Measurements from ENCODE around the gene GJD2.

DNA sequence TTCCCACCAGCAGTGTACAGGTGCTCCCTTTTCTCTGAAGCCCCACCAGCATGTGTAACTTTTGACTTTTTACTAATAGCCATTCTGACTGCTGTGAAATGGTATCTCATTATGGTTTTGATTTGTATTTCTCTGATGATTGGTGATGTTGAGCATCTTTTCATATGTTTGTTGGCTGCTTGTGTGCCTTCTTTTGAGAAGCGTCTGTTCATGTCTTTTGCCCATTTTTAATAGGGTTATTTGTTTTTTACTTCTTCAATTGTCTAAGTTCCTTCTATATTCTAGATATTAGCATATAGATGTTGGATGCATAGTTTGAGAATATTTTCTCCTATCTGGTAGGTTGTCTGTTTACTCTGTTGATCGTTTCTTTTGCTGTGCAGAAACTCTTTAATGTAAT is 25.9 kb upstream of the GJD2 start:
- TF ChIP-seq CTCF (IDR thresholded peaks at IDR 0.05; ENCODE audit: low read length): no peak
- no peak for TF ChIP-seq EZH2 (IDR thresholded peaks at IDR 0.05; ENCODE audit: borderline replicate concordance, low read length)
